Endothelial cell of umbilical vein (primary cell): Measurements from ENCODE around the gene GAGE12D. TPM values are rescaled to one million over a fixed set of nuclear protein-coding genes. Genes with fewer than 3 reads are reported as not detected.
"Not testable (repeated sequence)": the region's sequence is repeated elsewhere in the genome, so short reads cannot be mapped to it uniquely, and the experiment has no call there.

Experiments
- Bru-seq: library from RNA; stranded (reverse); fragments of 400-500 nt; gene quantifications from one replicate; lab custom pipeline; 2021; lab: Mats Ljungman, UMichigan
- BruChase-seq, 2 experiments: library from RNA; stranded (reverse); fragments of 400-500 nt; gene quantifications; one replicate each; lab custom pipeline; 2021; lab: Mats Ljungman, UMichigan
- BruUV-seq: library from RNA; stranded (reverse); fragments of 400-500 nt; replicated peaks from 2 replicates; lab custom pipeline; 2021; lab: Mats Ljungman, UMichigan
- CTCF ChIA-PET: fragments of 300-600, 350-600 bp; sonication (Branson Sonifier 250); formaldehyde crosslinking; loops from one replicate; lab custom pipeline; 2021; ENCODE audit warnings: antibody characterized with exemption, inconsistent platforms; lab: Charles Lee
- POLR2A ChIA-PET: fragments of 300-600, 350-600 bp; sonication (Branson Sonifier 250); formaldehyde crosslinking; loops from one replicate; lab custom pipeline; 2021; ENCODE audit warnings: antibody characterized with exemption, inconsistent platforms; lab: Charles Lee
- DNase-seq: peaks from one replicate; pipeline ENCODE4 v3.0.0-alpha.2; 2011; ENCODE audit warnings: low read depth, low spot score
- FAIRE-seq: peaks from 2 replicates; lab custom pipeline; 2011; peaks lifted over from hg19 to GRCh38; lab: Jason Lieb, UNC
- H2AFZ ChIP-seq: 2 replicates; pipeline ENCODE4 v1.6.0; 2012; ENCODE audit warnings: low read depth, low read length, control low read depth, inconsistent platforms
- H3K27ac ChIP-seq: 2 replicates; pipeline ENCODE4 v1.5.1; 2011; ENCODE audit warnings: low read depth, mild to moderate bottlenecking, control low read depth, low read length, moderate library complexity; ENCODE audit not compliant: insufficient read depth
- H3K27me3 ChIP-seq, 2 experiments: 2 replicates each; pipeline versions ENCODE4 v1.6.0 to v1.6.1; 2011; ENCODE audit warnings: low read length in 2 of 2, mixed read lengths in 1 of 2; ENCODE audit not compliant: control insufficient read depth in 2 of 2, insufficient read depth in 2 of 2
- H3K36me3 ChIP-seq, 2 experiments: 2 replicates in 1 of 2; 3 replicates in 1 of 2; pipeline ENCODE4 v1.5.1; 2011; ENCODE audit warnings: low read length in 2 of 2, mild to moderate bottlenecking in 1 of 2, moderate library complexity in 1 of 2; ENCODE audit not compliant: control insufficient read depth in 2 of 2, insufficient read depth in 2 of 2; ENCODE audit errors: extremely low read depth in 1 of 2
- H3K4me1 ChIP-seq: 3 replicates; pipeline ENCODE4 v1.5.1; 2011; ENCODE audit warnings: mild to moderate bottlenecking, low read length; ENCODE audit not compliant: control insufficient read depth, insufficient read depth; ENCODE audit errors: extremely low read depth
- H3K4me2 ChIP-seq: 2 replicates; pipeline ENCODE4 v1.6.1; 2011; ENCODE audit warnings: low read length, control low read depth, mixed read lengths; ENCODE audit not compliant: insufficient read depth
- H3K4me3 ChIP-seq, 3 experiments: fragments of 200-600 bp in 1 of 3; sonication (generic), shearing (Covaris generic) in 1 of 3; replicated peaks in 1 of 3; 2 replicates each; pipeline ENCODE4 v1.5.1; 2011 to 2016; ENCODE audit warnings: control low read depth in 3 of 3, low read length in 3 of 3, mild to moderate bottlenecking in 2 of 3, inconsistent platforms in 1 of 3, low read depth in 1 of 3, moderate library complexity in 1 of 3; ENCODE audit not compliant: insufficient read depth in 1 of 3
- H3K79me2 ChIP-seq: 2 replicates; pipeline ENCODE4 v1.6.0; 2012; ENCODE audit warnings: low read length, inconsistent platforms; ENCODE audit not compliant: control insufficient read depth, insufficient read depth
- H3K9ac ChIP-seq: replicated peaks from 2 replicates; pipeline ENCODE3; 2011; ENCODE audit warnings: low read length, control low read depth; ENCODE audit not compliant: insufficient read depth; ENCODE audit errors: extremely low read depth
- H3K9me1 ChIP-seq: replicated peaks from 3 replicates; pipeline ENCODE4 v1.6.0; 2011; ENCODE audit warnings: mild to moderate bottlenecking, low read length; ENCODE audit not compliant: control insufficient read depth, insufficient read depth; ENCODE audit errors: extremely low read depth
- H3K9me3 ChIP-seq: replicated peaks from 2 replicates; pipeline ENCODE4 v1.5.1; 2012; ENCODE audit warnings: low read length, inconsistent platforms; ENCODE audit not compliant: control insufficient read depth, insufficient read depth
- H4K20me1 ChIP-seq: replicated peaks from 2 replicates; pipeline ENCODE3; 2011; ENCODE audit warnings: mild to moderate bottlenecking, low read length; ENCODE audit not compliant: control insufficient read depth, insufficient read depth; ENCODE audit errors: extremely low read depth
- dilution Hi-C: fragments of 300-500 bp; cut with MboI; formaldehyde crosslinking; loops from one replicate; pipeline ENCODE4 v1.15.0; 2019; ENCODE audit warnings: low sequenced_read_pairs; ENCODE audit not compliant: extremely low pct_ligation_motif_present
- intact Hi-C: fragments of 100-400 bp; cut with micrococcal nuclease; formaldehyde crosslinking; loops from one replicate; pipeline ENCODE4 v1.10.0; 2022
- long read RNA-seq: library from polyadenylated mRNA; stranded (forward); transcript quantifications from one replicate; pipeline ENCODE4 v2.0.0, GENCODE V29; 2021
- polyA minus RNA-seq, 3 experiments: library from RNA; depleted of rRNA, polyadenylated mRNA; stranded (reverse); fragments of >200 nt; gene quantifications; 1 replicate in 1 of 3; 2 replicates in 2 of 3; pipeline ENCODE4 v1.2.3, GENCODE V29; 2011
- polyA plus RNA-seq, 4 experiments: library from polyadenylated mRNA; depleted of rRNA in 3 of 4; stranded (reverse) in 3 of 4; unstranded in 1 of 4; fragments of >200 nt; gene quantifications; 2 replicates each; pipeline versions ENCODE4 v1.2.1 to v1.2.3, GENCODE V29; 2011 to 2012; ENCODE audit warnings: missing spikeins in 1 of 4
- total RNA-seq: library from RNA; stranded (reverse); gene quantifications from 2 replicates; pipeline ENCODE4 v1.2.3, GENCODE V29; 2021

The GAGE12D gene
- total RNA-seq (not detected in 2 replicates), polyA plus RNA-seq (not detected in 2 replicates), polyA minus RNA-seq (not detected in 2 replicates), Bru-seq, nascent RNA (not detected), BruChase-seq, experiment 1, labeled RNA remaining after a 6-hour chase (not detected), BruChase-seq, experiment 2, labeled RNA remaining after a 2-hour chase (not detected)
- not detected in 2 replicates for polyA plus RNA-seq (2011; cell fraction: cytosol; rRNA removed)
- not detected in 2 replicates for polyA plus RNA-seq (2011; cell fraction: nucleus; rRNA removed)
- not detected in 2 replicates for polyA plus RNA-seq (2012)
- polyA minus RNA-seq (2011; cell fraction: cytosol; rRNA and poly(A)+ RNA removed), result not detected
- polyA minus RNA-seq (2011; cell fraction: nucleus; rRNA and poly(A)+ RNA removed), result not detected in 2 replicates
- long read RNA-seq, result 0 reads

- H3K4me1 ChIP-seq, H4K20me1 ChIP-seq, H3K4me2 ChIP-seq, H2AFZ ChIP-seq, POLR2A ChIA-PET, H3K27me3 ChIP-seq, H3K9me1 ChIP-seq, intact Hi-C loops, H3K27ac ChIP-seq, DNase-seq, H3K9ac ChIP-seq, H3K4me3 ChIP-seq, BruUV-seq, H3K79me2 ChIP-seq, dilution Hi-C loops, CTCF ChIA-PET, H3K36me3 ChIP-seq, H3K9me3 ChIP-seq, FAIRE-seq: not testable (repeated sequence)
Observed at GRCh38 chrX:49541433-49541832, at the start of gene GAGE12D. Gene GAGE12D, plus strand, starts transcription at chrX:49541733. Its CDS starts 1,155 bp downstream, at chrX:49542888.

DNA sequence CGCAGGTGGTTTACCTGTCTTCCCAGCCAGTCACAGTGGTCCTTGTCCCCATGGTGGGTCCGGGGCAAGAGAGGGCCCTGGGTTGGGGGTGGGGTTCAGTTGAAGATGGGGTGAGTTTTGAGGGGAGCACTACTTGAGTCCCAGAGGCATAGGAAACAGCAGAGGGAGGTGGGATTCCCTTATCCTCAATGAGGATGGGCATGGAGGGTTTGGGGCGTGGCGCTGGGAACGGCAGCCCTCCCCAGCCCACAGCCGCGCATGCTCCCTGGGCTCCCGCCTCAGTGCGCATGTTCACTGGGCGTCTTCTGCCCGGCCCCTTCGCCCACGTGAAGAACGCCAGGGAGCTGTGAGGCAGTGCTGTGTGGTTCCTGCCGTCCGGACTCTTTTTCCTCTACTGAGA lies 9.7 kb upstream of the GAGE12D start, which contains the start of gene GAGE12C:
Gene GAGE12C, plus strand, starts transcription at position 301 of the 400 bp plus-strand sequence. CDS start 1,155 bp downstream, outside the sequence.
- H3K79me2 ChIP-seq, H3K9ac ChIP-seq, FAIRE-seq, DNase-seq, CTCF ChIA-PET, intact Hi-C loops, H3K9me3 ChIP-seq, H3K4me2 ChIP-seq, H3K27me3 ChIP-seq, H3K9me1 ChIP-seq, H3K4me3 ChIP-seq, POLR2A ChIA-PET, H3K27ac ChIP-seq, H2AFZ ChIP-seq, H3K4me1 ChIP-seq, dilution Hi-C loops, H3K36me3 ChIP-seq, BruUV-seq, H4K20me1 ChIP-seq: not testable (repeated sequence)

DNA sequence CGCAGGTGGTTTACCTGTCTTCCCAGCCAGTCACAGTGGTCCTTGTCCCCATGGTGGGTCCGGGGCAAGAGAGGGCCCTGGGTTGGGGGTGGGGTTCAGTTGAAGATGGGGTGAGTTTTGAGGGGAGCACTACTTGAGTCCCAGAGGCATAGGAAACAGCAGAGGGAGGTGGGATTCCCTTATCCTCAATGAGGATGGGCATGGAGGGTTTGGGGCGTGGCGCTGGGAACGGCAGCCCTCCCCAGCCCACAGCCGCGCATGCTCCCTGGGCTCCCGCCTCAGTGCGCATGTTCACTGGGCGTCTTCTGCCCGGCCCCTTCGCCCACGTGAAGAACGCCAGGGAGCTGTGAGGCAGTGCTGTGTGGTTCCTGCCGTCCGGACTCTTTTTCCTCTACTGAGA lies 9.5 kb downstream of the GAGE12D start, which contains the start of gene GAGE12E:
Gene GAGE12E, plus strand, starts transcription at position 301 of the 400 bp plus-strand sequence. CDS start 1,155 bp downstream, outside the sequence.
- intact Hi-C loops, result not testable (repeated sequence)

GRCh38 chrX:49560542-49560941 lies 19.0 kb downstream of the GAGE12D start, which contains the start of gene GAGE12F:
Gene GAGE12F, plus strand, starts transcription at chrX:49560842. Its CDS starts 1,155 bp downstream, at chrX:49561997.
- H3K27me3 ChIP-seq, CTCF ChIA-PET, H3K4me2 ChIP-seq, BruUV-seq, H3K36me3 ChIP-seq, H3K4me3 ChIP-seq, H4K20me1 ChIP-seq, intact Hi-C loops, H3K27ac ChIP-seq, H2AFZ ChIP-seq, H3K9me3 ChIP-seq, POLR2A ChIA-PET, H3K79me2 ChIP-seq, H3K9me1 ChIP-seq, dilution Hi-C loops, DNase-seq, H3K9ac ChIP-seq, FAIRE-seq, H3K4me1 ChIP-seq: not testable (repeated sequence)

More for the DNA sequence above, 9.5 kb downstream of the GAGE12D start, which contains the start of gene GAGE12E:
- CTCF ChIA-PET, BruUV-seq, H3K9me1 ChIP-seq, H3K9ac ChIP-seq, H3K27me3 ChIP-seq, H3K36me3 ChIP-seq, H3K27ac ChIP-seq, dilution Hi-C loops, DNase-seq, H4K20me1 ChIP-seq, H3K4me1 ChIP-seq, H3K4me2 ChIP-seq, H3K9me3 ChIP-seq, H3K4me3 ChIP-seq, H3K79me2 ChIP-seq, H2AFZ ChIP-seq, FAIRE-seq, POLR2A ChIA-PET: not testable (repeated sequence)
